Brain microvascular endothelial cell (primary cell): ENCODE measurements around the gene GSE1.

Experiments used
- DNase-seq: peaks from one replicate; pipeline ENCODE4 v3.0.0-alpha.2; 2020
- H3K27ac ChIP-seq: fragments of 250-450 bp; sonication (Bioruptor Pico); 2 replicates; pipeline ENCODE4 v1.5.1; 2020; ENCODE audit warnings: mild to moderate bottlenecking, moderate library complexity
- H3K27me3 ChIP-seq: fragments of 250-450 bp; sonication (Bioruptor Pico); replicated peaks from 2 replicates; pipeline ENCODE4 v1.5.1; 2020; ENCODE audit warnings: mild to moderate bottlenecking
- H3K36me3 ChIP-seq: fragments of 250-450 bp; sonication (Bioruptor Pico); replicated peaks from 2 replicates; pipeline ENCODE4 v1.5.1; 2020; ENCODE audit warnings: mild to moderate bottlenecking
- H3K4me3 ChIP-seq: 2 replicates; pipeline ENCODE4 v1.5.1; 2011; ENCODE audit warnings: low read depth, mild to moderate bottlenecking, control low read depth, low read length, moderate library complexity
- CTCF ChIP-seq: IDR thresholded peaks from 2 replicates; pipeline ENCODE4 v1.5.1; 2011; ENCODE audit warnings: low read depth, mild to moderate bottlenecking, moderate library complexity, low read length, control low read depth, inconsistent platforms; ENCODE audit errors: missing control alignments
- in situ Hi-C: cut with HindIII; loops from 2 replicates; pipeline ENCODE4 v1.10.0; 2017; ENCODE audit warnings: low sequenced_read_pairs, low pct_ligation_motif_present

GSE1 gene

GRCh38 chr16:85636234-85636812 lies 23.2 kb downstream of the GSE1 start:
- no peaks in the 10 kb centered on the region for H3K36me3 ChIP-seq
- H3K4me3 ChIP-seq: no peak overlapping the region
- no peak overlapping the region for H3K27ac ChIP-seq
- in situ Hi-C loops: no loop called here
- DNase-seq: no peak
- no peak for TF ChIP-seq CTCF
- no peaks in the 10 kb centered on the region for H3K27me3 ChIP-seq

GRCh38 chr16:85637061-85637807 lies 24.1 kb downstream of the GSE1 start:
- DNase-seq: no peak
- TF ChIP-seq CTCF: no peak
- in situ Hi-C loops: no loop called here
- Histone ChIP-seq H3K36me3 (no peaks in the 10 kb centered on the region), H3K4me3 (no peak overlapping the region), H3K27ac (no peak overlapping the region), H3K27me3 (no peaks in the 10 kb centered on the region)

- Histone ChIP-seq H3K4me3 (no peak overlapping the region), H3K27ac (no peak overlapping the region), H3K36me3 (no peaks in the 10 kb centered on the region), H3K27me3 (no peaks in the 10 kb centered on the region)
- no peak for DNase-seq
- in situ Hi-C loops: no loop called here
- TF ChIP-seq CTCF: no peak
These were observed 24.9 kb downstream of the GSE1 start for GRCh38 chr16:85637808-85638647.

GRCh38 chr16:85638695-85639409 lies 25.7 kb downstream of the GSE1 start:
- H3K36me3 ChIP-seq: no peaks in the 10 kb centered on the region
- TF ChIP-seq CTCF: no peak
- H3K27ac ChIP-seq: no peak overlapping the region
- no peak for DNase-seq
- no peak overlapping the region for H3K4me3 ChIP-seq
- in situ Hi-C loops: no loop called here
- H3K27me3 ChIP-seq: no peaks in the 10 kb centered on the region

- no peak for DNase-seq
- TF ChIP-seq CTCF: no peak
- H3K27me3 ChIP-seq: no peaks in the 10 kb centered on the region
- no peaks in the 10 kb centered on the region for H3K36me3 ChIP-seq
- in situ Hi-C loops: no loop called here
- H3K27ac ChIP-seq: no peak overlapping the region
- no peak overlapping the region for H3K4me3 ChIP-seq
These were observed 26.6 kb downstream of the GSE1 start for GRCh38 chr16:85639529-85640253.
